ENCODE measurements around the gene APBB2.

APBB2 gene

GRCh38 chr4:41132055-41132683 lies 82.2 kb downstream of the APBB2 start:
- no peak for DNase-seq

- DNase-seq, result no peak
Observed at GRCh38 chr4:41129936-41130440, 84.4 kb downstream of the APBB2 start.

DNA sequence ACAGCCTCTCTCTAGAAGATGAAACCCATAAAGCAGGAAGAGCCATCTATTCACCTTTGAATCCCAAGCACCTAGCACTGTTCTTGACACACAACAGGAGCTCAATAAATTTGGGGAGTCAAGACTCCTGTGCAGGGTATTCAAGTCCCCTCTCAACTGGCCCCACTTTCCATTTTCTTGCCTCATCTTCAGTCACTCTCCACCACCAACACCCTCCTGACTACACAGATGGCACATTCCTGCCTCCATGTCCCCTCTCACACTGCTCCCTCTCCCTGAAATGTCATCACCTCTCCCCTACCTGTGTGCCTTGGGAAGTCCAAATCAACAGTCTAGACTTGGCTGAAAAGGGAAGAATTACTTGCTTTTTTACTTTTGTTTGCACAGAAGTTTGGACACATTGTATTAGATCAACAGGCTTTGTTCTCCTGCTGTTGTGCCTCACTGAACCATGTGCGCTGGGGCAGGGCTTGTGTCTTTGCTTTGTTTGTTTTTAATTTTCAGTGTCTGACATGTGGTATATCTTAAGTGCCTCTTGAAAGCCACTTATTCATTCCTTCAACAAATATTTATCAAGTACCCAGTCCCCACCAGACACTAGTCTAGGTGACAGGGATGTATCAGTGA lies 85.1 kb downstream of the APBB2 start:
- DNase-seq, result no peak

GRCh38 chr4:41125558-41126311 lies 88.6 kb downstream of the APBB2 start:
- no peak for DNase-seq

DNA sequence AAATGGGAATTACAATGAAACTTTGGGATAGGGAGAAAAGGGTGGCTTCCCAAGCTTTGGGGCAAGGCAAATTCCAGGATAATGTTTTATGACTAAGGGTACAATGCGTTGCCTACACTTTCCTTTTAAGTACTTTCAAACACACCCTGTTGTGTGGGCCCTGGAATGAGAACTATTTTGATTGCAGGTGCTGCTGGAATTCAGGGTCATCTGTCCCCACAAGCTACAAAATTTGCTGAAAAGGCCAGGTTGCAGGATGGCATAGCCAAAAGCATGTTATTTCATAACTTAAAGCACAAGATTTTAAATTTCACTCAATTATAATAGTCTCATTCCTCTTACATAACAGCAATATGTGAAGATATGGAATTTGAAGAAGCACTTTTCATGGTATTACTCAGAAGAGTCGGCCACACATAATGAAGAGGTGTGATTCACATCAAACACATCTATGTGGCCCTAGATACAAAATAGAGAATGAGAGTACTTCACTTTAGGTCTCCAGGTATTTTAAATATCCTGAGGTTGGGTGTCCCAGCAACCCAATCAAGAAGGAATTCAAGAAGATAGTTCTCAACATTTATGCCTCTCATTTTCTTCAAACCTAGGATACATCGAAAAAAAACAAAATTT lies 89.3 kb downstream of the APBB2 start:
- no peak for DNase-seq

- DNase-seq, result no peak
Observed at GRCh38 chr4:41122775-41123174, 91.6 kb downstream of the APBB2 start.

- no peak for DNase-seq
Observed at GRCh38 chr4:41122309-41122708, 92.0 kb downstream of the APBB2 start.

- DNase-seq, result no peak
Observed at GRCh38 chr4:41121906-41122305, 92.4 kb downstream of the APBB2 start.

- no peak for DNase-seq
Observed at GRCh38 chr4:41120297-41121217, 93.8 kb downstream of the APBB2 start.

DNA sequence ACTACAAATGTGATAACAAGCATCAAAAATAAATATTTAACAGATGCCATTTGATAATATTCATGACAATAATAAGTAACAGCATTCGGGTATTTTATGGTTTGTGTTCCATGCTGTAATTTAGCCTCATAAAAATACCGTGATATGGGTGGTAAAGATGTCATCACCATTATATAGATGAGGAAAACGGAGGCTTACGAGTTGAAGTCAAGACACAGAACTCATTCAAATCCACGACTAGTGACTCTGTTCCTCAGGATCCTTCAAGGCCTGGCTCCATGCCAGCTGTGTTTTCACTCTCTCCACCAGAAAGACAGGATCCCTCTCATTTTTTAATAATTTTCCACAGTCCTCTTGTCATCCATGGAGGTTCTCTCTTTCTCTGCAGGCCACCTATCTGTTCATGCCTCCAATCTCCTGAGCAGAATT lies 94.5 kb downstream of the APBB2 start:
- DNase-seq, result no peak

- no peak for DNase-seq
Observed at GRCh38 chr4:41111791-41112190, 102.6 kb downstream of the APBB2 start.

- DNase-seq, result no peak
Observed at GRCh38 chr4:41110050-41110449, 104.3 kb downstream of the APBB2 start.

DNA sequence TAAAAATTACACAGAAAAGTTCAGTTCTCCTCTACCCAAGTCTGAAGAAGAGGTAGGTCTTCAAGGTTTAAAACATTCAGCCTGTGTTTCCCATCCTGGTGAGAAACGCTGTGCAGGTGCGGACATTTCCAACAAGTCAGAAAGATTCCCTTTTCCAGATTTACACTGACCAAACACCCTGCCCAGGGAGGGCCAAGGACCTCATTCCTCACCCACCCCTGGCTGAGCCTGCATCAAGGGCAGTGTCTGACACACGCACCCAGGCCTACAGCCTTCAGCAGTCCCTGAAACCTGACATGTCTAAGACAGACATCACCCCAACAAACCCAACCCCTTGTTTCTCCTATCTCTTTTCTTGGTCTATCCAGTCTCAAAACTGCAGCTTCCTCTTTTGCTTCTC lies 105.9 kb downstream of the APBB2 start:
- DNase-seq, result no peak

DNA sequence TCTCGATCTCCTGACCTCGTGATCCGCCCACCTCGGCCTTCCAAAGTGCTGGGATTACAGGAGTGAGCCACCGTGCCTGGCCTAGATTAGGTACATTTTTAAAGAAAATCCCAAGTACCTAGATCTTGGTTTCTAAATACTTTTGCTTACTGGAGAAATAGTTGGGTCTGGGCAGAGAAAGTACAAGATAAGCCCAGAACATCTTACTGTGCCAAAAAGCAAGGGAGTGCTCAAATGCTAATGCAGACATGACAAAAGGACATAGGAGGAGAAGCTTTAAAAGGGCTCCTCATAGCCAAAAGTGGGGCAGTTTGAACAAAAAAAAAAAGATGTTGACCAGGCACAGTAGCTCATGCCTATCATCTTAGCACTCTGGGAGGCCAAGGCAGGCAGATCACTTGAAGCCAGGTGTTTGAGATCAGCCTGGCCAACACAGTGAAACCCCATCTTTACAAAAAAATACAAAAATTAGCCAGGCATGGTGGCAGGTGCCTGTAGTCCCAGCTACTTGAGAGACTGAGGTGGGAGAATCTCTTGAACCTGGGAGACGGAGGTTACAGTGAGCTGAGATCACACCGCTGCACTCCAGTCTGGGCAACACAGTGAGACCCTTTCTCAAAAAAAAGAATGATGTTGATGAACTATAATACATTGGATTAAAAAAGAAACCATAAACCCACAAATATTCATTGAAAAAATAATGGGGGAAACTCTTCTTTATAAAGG lies 107.5 kb downstream of the APBB2 start:
- DNase-seq, result no peak

GRCh38 chr4:41106081-41106480 lies 108.3 kb downstream of the APBB2 start:
- no peak for DNase-seq

- no peak for DNase-seq
Observed at GRCh38 chr4:41104155-41104554, 110.2 kb downstream of the APBB2 start.

DNA sequence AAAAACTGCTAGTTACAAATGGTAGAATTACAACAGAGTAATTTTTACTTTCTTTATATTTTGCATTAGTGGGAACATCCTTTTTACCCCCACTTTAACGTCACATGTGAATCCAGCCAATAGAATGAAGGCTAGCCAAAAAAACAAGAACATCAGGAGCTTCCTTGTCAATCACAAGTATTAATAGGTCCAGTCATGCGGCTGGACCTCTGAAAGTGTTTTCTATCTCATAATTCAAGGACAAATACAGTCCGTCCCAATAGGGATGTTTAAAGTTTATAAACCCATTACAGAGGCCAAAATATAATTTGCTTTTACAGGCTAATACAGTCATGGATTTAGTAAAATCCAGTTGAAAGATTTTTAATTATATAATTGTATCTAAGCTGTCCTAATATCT lies 110.7 kb downstream of the APBB2 start:
- no peak for DNase-seq

GRCh38 chr4:41102414-41103092 lies 111.8 kb downstream of the APBB2 start:
- DNase-seq, result no peak

GRCh38 chr4:41098093-41099048 lies 116.0 kb downstream of the APBB2 start:
- DNase-seq, result no peak

GRCh38 chr4:41095973-41096372 lies 118.4 kb downstream of the APBB2 start:
- no peak for DNase-seq

Data from amniotic stem cell (primary cell).